Measurements from ENCODE around the gene VPS9D1.

VPS9D1 gene

DNA sequence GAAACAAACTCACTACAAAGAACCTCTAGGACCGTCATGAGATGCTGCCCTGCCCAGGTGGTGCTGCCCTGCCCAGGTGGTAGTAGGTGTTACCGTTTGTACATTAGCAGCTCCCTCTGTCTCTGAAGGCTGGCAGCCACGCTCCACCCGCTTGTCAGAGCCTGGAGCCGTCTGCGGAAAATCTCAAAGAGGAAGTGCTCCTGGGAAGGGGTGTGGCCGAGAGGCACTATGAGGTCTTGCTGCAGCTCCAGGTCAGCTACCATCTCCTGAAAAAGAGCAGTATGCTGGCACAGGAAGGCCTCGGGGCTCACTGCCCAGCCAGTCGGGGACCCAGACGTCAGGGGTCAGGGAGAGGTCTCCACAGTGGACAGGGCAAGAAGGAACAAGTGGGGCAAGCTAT lies 28.9 kb upstream of the VPS9D1 start:
- no peaks in the 10 kb centered on the region for H3K27me3 ChIP-seq (ENCODE audit: insufficient read depth, insufficient read length)
- TF ChIP-seq SUZ12 (IDR thresholded peaks at IDR 0.05; ENCODE audit: extremely low read depth, insufficient read depth, insufficient read length) (no peak), ZNF274 (IDR thresholded peaks at IDR 0.05; ENCODE audit: low read depth, low read length) (no peak), YY1 (IDR thresholded peaks at IDR 0.05; ENCODE audit: insufficient read depth, insufficient read length) (no peak)
- no peak for DNase-seq (ENCODE audit: low read depth, low spot score)
- no peak overlapping the region for H3K4me3 ChIP-seq (ENCODE audit: insufficient read length, low read depth)
- peaks cover 80% of the 10 kb centered on the region for H3K36me3 ChIP-seq (ENCODE audit: insufficient read depth, insufficient read length, low read length)
- no peaks in the 10 kb centered on the region for H3K4me1 ChIP-seq (ENCODE audit: insufficient read depth, insufficient read length)
- no peaks in the 10 kb centered on the region for H3K9me3 ChIP-seq (ENCODE audit: insufficient read depth, low read length)
- H3K9ac ChIP-seq (ENCODE audit: insufficient read length, low read depth) = no peak overlapping the region

GRCh38 chr16:89748921-89749320 lies 28.2 kb upstream of the VPS9D1 start:
- no peak overlapping the region for H3K4me3 ChIP-seq (ENCODE audit: insufficient read length, low read depth)
- no peak overlapping the region for H3K9ac ChIP-seq (ENCODE audit: insufficient read length, low read depth)
- no peaks in the 10 kb centered on the region for H3K27me3 ChIP-seq (ENCODE audit: insufficient read depth, insufficient read length)
- no peaks in the 10 kb centered on the region for H3K4me1 ChIP-seq (ENCODE audit: insufficient read depth, insufficient read length)
- peaks cover 85% of the 10 kb centered on the region for H3K36me3 ChIP-seq (ENCODE audit: insufficient read depth, insufficient read length, low read length)
- no peaks in the 10 kb centered on the region for H3K9me3 ChIP-seq (ENCODE audit: insufficient read depth, low read length)
- TF ChIP-seq SUZ12 (IDR thresholded peaks at IDR 0.05; ENCODE audit: extremely low read depth, insufficient read depth, insufficient read length) = no peak
- no peak for TF ChIP-seq ZNF274 (IDR thresholded peaks at IDR 0.05; ENCODE audit: low read depth, low read length)
- no peak for TF ChIP-seq YY1 (IDR thresholded peaks at IDR 0.05; ENCODE audit: insufficient read depth, insufficient read length)
- no peak for DNase-seq (ENCODE audit: low read depth, low spot score)

DNA sequence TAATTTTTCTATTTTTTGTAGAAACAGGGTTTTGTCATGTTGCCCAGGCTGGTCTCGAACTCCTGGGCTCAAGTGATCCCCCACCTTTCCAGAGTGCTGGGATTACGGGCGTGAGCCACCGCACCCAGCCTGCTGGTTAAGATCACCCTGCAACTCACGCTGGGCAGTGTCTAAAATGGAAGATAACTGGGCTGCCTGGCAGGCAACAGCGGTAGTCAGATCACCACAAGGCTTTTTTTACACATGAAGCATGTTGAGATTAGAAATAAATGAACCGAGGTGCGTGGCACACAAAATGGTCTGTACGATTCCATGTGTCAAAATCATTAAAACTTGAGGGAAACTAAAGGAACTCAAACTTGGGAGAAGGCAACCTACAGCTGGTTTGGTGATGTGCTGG lies 27.4 kb upstream of the VPS9D1 start:
- H3K4me3 ChIP-seq (ENCODE audit: insufficient read length, low read depth) = no peak overlapping the region
- H3K4me1 ChIP-seq (ENCODE audit: insufficient read depth, insufficient read length) = no peaks in the 10 kb centered on the region
- no peak for DNase-seq (ENCODE audit: low read depth, low spot score)
- H3K9me3 ChIP-seq (ENCODE audit: insufficient read depth, low read length) = no peaks in the 10 kb centered on the region
- H3K9ac ChIP-seq (ENCODE audit: insufficient read length, low read depth) = no peak overlapping the region
- peaks cover 87% of the 10 kb centered on the region for H3K36me3 ChIP-seq (ENCODE audit: insufficient read depth, insufficient read length, low read length)
- no peak for TF ChIP-seq SUZ12 (IDR thresholded peaks at IDR 0.05; ENCODE audit: extremely low read depth, insufficient read depth, insufficient read length)
- no peak for TF ChIP-seq ZNF274 (IDR thresholded peaks at IDR 0.05; ENCODE audit: low read depth, low read length)
- no peak for TF ChIP-seq YY1 (IDR thresholded peaks at IDR 0.05; ENCODE audit: insufficient read depth, insufficient read length)
- no peaks in the 10 kb centered on the region for H3K27me3 ChIP-seq (ENCODE audit: insufficient read depth, insufficient read length)

- peaks cover 3% of the 10 kb centered on the region for H3K4me1 ChIP-seq (ENCODE audit: insufficient read depth, insufficient read length)
- TF ChIP-seq ZNF274 (IDR thresholded peaks at IDR 0.05; ENCODE audit: low read depth, low read length) (no peak), YY1 (IDR thresholded peaks at IDR 0.05; ENCODE audit: insufficient read depth, insufficient read length) (no peak), SUZ12 (IDR thresholded peaks at IDR 0.05; ENCODE audit: extremely low read depth, insufficient read depth, insufficient read length) (no peak)
- H3K36me3 ChIP-seq (ENCODE audit: insufficient read depth, insufficient read length, low read length) = peaks cover 94% of the 10 kb centered on the region
- H3K9ac ChIP-seq (ENCODE audit: insufficient read length, low read depth) = no peak overlapping the region
- no peaks in the 10 kb centered on the region for H3K27me3 ChIP-seq (ENCODE audit: insufficient read depth, insufficient read length)
- no peak for DNase-seq (ENCODE audit: low read depth, low spot score)
- no peaks in the 10 kb centered on the region for H3K9me3 ChIP-seq (ENCODE audit: insufficient read depth, low read length)
- no peak overlapping the region for H3K4me3 ChIP-seq (ENCODE audit: insufficient read length, low read depth)
Observed at GRCh38 chr16:89746043-89746442, 25.3 kb upstream of the VPS9D1 start.

- Histone ChIP-seq H3K4me1 (ENCODE audit: insufficient read depth, insufficient read length) (peaks cover 3% of the 10 kb centered on the region), H3K9ac (ENCODE audit: insufficient read length, low read depth) (no peak overlapping the region), H3K9me3 (ENCODE audit: insufficient read depth, low read length) (no peaks in the 10 kb centered on the region), H3K36me3 (ENCODE audit: insufficient read depth, insufficient read length, low read length) (peaks cover 94% of the 10 kb centered on the region), H3K27me3 (ENCODE audit: insufficient read depth, insufficient read length) (no peaks in the 10 kb centered on the region), H3K4me3 (ENCODE audit: insufficient read length, low read depth) (no peak overlapping the region)
- DNase-seq (ENCODE audit: low read depth, low spot score) = no peak
- TF ChIP-seq SUZ12 (IDR thresholded peaks at IDR 0.05; ENCODE audit: extremely low read depth, insufficient read depth, insufficient read length) (no peak), ZNF274 (IDR thresholded peaks at IDR 0.05; ENCODE audit: low read depth, low read length) (no peak), YY1 (IDR thresholded peaks at IDR 0.05; ENCODE audit: insufficient read depth, insufficient read length) (no peak)
Observed at GRCh38 chr16:89744813-89745212, 24.1 kb upstream of the VPS9D1 start.

- no peaks in the 10 kb centered on the region for H3K9me3 ChIP-seq (ENCODE audit: insufficient read depth, low read length)
- H3K9ac ChIP-seq (ENCODE audit: insufficient read length, low read depth) = no peak overlapping the region
- TF ChIP-seq YY1 (IDR thresholded peaks at IDR 0.05; ENCODE audit: insufficient read depth, insufficient read length) = no peak
- no peak for TF ChIP-seq ZNF274 (IDR thresholded peaks at IDR 0.05; ENCODE audit: low read depth, low read length)
- H3K36me3 ChIP-seq (ENCODE audit: insufficient read depth, insufficient read length, low read length) = peaks cover 94% of the 10 kb centered on the region
- peaks cover 3% of the 10 kb centered on the region for H3K4me1 ChIP-seq (ENCODE audit: insufficient read depth, insufficient read length)
- no peak for DNase-seq (ENCODE audit: low read depth, low spot score)
- H3K4me3 ChIP-seq (ENCODE audit: insufficient read length, low read depth) = no peak overlapping the region
- H3K27me3 ChIP-seq (ENCODE audit: insufficient read depth, insufficient read length) = no peaks in the 10 kb centered on the region
Observed at GRCh38 chr16:89742948-89743347, 22.2 kb upstream of the VPS9D1 start.

- H3K36me3 ChIP-seq (ENCODE audit: insufficient read depth, insufficient read length, low read length) = peaks cover 94% of the 10 kb centered on the region
- no peaks in the 10 kb centered on the region for H3K27me3 ChIP-seq (ENCODE audit: insufficient read depth, insufficient read length)
- TF ChIP-seq SUZ12 (IDR thresholded peaks at IDR 0.05; ENCODE audit: extremely low read depth, insufficient read depth, insufficient read length) (no peak), ZNF274 (IDR thresholded peaks at IDR 0.05; ENCODE audit: low read depth, low read length) (no peak), YY1 (IDR thresholded peaks at IDR 0.05; ENCODE audit: insufficient read depth, insufficient read length) (no peak)
- no peak for DNase-seq (ENCODE audit: low read depth, low spot score)
- peaks cover 3% of the 10 kb centered on the region for H3K4me1 ChIP-seq (ENCODE audit: insufficient read depth, insufficient read length)
- no peaks in the 10 kb centered on the region for H3K9me3 ChIP-seq (ENCODE audit: insufficient read depth, low read length)
- H3K4me3 ChIP-seq (ENCODE audit: insufficient read length, low read depth) = no peak overlapping the region
- H3K9ac ChIP-seq (ENCODE audit: insufficient read length, low read depth) = no peak overlapping the region
Observed at GRCh38 chr16:89741342-89742014, 20.8 kb upstream of the VPS9D1 start.

All from NT2/D1 (cell line).